C4-2B (cell line): ENCODE data around the gene WWOX.

Source experiments
- H3K27ac ChIP-seq: fragments of 450-650 bp; 2 replicates; pipeline ENCODE4 v1.5.1; 2017
- ZFX ChIP-seq: fragments of 450-650 bp; IDR thresholded peaks from 2 replicates; pipeline ENCODE4 v1.6.1; 2017
- TF ChIP-seq, protein P1 (sequence below): fragments of 450-650 bp; conservative IDR thresholded peaks from 2 replicates; pipeline ENCODE4 v1.5.1; 2017; ENCODE audit warnings: mild to moderate bottlenecking

Gene WWOX

DNA sequence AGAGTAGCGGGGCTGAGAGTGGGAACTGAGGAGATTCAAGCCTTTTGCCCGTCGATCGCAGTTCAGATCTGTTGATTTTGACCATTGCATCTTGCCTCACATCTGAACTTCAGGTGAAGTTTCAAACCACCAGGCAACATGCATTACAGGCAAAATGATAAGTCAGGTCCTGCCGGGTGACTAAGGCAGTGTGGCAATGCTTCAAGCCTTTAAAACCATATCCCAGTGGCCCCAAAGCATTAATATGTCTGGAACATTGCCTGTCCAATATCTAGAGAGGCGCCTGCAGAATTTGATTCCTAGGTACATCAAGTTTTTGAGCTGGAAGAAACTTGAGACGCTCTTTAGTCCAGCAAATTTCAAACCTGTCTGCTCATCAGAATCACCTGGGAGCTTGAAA, 998.3 kb downstream of the WWOX start:
- TF ChIP-seq, protein P1, sequence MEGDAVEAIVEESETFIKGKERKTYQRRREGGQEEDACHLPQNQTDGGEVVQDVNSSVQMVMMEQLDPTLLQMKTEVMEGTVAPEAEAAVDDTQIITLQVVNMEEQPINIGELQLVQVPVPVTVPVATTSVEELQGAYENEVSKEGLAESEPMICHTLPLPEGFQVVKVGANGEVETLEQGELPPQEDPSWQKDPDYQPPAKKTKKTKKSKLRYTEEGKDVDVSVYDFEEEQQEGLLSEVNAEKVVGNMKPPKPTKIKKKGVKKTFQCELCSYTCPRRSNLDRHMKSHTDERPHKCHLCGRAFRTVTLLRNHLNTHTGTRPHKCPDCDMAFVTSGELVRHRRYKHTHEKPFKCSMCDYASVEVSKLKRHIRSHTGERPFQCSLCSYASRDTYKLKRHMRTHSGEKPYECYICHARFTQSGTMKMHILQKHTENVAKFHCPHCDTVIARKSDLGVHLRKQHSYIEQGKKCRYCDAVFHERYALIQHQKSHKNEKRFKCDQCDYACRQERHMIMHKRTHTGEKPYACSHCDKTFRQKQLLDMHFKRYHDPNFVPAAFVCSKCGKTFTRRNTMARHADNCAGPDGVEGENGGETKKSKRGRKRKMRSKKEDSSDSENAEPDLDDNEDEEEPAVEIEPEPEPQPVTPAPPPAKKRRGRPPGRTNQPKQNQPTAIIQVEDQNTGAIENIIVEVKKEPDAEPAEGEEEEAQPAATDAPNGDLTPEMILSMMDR, result no peak
- no peak for TF ChIP-seq ZFX
- H3K27ac ChIP-seq, result no peak overlapping the region

DNA sequence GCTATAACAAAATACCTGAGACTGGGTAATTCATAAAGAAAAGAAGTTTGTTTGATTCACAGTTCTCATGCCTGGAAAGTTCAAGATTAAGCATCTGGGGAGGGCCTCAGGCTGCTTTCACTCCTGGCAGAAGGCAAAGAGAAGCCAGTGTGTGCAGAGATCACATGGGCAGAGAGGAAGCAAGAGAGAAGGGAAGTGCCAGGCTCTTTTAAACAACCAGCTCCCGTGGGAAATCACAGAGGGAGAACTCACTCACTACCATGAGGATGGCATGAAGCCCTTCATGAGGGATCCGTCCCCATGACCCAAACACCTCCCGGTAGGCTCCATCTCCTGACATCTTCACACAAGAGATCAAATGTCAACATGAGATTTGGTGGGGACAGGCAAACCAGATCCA, 999.5 kb downstream of the WWOX start:
- no peak overlapping the region for H3K27ac ChIP-seq
- TF ChIP-seq, protein P1, result no peak
- TF ChIP-seq ZFX, result no peak

DNA sequence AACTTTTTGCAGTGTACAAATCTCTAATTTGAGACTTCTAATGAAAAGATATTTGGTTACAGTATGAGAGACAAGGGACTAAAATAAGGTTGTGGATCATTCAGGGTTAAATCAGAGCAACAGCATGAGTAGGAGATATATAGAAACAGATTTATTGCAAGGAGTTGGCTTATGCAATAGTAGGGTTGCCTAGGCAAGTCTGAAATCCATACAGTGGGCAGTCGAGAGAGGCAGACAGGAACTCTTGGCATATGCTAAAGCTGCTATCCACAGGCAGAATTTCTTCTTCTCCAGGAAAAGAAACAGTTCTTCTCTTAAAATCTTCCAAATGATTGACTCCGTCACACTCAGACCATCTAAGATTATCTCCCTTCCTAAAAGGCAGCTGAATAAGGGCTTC, 1000.3 kb downstream of the WWOX start:
- TF ChIP-seq ZFX, result no peak
- TF ChIP-seq, protein P1, result no peak
- no peak overlapping the region for H3K27ac ChIP-seq

DNA sequence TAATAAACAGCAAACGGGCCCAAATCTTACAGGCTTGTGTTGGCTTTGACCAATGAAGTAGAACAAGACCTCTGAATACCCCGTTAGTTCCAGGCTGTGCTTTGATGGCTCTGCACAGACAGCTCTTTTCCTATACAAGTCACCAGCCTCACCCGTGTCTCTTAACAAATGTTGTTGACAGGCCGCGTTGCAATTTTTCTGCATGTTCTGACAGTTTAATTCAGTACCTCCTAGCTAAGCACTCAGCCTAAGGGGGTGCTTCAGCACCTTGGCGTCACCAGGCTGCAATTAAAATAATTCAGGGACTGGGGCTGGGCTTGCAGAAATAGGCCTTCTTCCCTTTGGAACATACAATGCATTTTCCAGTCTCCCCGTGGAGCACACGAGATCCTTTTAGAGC, 1001.0 kb downstream of the WWOX start:
- TF ChIP-seq, protein P1, result no peak
- TF ChIP-seq ZFX, result no peak
- no peak overlapping the region for H3K27ac ChIP-seq

DNA sequence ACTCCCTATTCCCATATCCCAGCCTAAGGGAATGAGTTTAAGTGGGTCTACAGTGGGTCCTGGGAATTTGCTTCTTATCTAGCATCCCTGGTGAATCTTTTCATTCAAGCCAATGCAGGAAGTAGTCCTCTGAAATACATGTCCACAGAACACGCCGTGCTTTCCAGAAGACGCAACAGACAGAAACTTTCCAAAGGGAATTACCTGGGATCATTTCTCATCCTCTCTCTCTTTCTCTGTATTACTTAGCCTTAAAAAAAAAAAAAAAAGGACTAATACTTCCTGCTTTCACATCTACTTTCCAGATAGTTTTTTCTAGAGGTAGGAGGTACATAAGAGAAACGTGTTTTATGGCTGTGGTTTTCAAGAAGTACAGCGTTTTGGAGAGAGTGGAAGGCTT, 1002.0 kb downstream of the WWOX start:
- TF ChIP-seq, protein P1, result no peak
- TF ChIP-seq ZFX, result no peak
- H3K27ac ChIP-seq, result no peak overlapping the region

DNA sequence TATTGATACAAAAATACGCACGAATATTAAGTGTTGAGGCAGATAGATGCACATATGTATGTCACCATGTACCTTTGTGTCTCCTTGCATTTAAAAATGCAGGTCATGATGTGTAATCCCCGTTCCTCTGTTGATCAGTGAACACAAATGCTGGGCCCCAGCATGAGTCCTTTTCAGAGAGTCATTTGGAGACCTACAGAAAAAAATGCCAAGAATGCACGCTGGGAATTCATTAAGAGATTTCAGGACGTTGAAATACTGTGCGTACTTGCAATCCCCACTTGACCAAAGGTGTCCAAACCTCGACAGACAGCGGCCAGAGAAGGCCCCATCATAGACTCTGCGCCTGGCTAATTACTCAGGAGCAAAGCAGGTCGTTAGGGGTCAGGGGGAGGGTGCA, 1005.1 kb downstream of the WWOX start:
- no peak overlapping the region for H3K27ac ChIP-seq
- TF ChIP-seq, protein P1, result no peak
- TF ChIP-seq ZFX, result no peak

DNA sequence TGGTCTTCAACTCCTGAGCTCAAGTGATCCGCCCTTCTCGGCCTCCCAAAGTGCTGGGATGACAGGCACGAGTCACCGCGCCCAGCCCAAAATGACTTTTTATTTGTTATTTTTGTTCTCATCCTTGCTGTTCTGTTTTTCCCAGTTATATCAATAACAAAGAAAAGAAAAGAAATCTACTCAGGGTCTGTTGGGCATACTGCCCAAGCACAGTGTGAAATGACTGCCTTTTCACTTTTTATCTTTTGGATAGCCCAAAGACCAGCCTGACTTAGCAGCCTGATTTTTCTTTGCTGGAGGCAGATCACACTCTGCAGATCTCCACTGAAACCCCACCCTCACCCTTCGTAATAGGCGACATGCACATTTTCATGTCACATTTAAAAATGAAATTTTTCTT, 1007.8 kb downstream of the WWOX start:
- no peak overlapping the region for H3K27ac ChIP-seq
- TF ChIP-seq ZFX, result no peak
- TF ChIP-seq, protein P1, result no peak
